ENCODE results near the gene ZFYVE21.

Gene ZFYVE21

DNA sequence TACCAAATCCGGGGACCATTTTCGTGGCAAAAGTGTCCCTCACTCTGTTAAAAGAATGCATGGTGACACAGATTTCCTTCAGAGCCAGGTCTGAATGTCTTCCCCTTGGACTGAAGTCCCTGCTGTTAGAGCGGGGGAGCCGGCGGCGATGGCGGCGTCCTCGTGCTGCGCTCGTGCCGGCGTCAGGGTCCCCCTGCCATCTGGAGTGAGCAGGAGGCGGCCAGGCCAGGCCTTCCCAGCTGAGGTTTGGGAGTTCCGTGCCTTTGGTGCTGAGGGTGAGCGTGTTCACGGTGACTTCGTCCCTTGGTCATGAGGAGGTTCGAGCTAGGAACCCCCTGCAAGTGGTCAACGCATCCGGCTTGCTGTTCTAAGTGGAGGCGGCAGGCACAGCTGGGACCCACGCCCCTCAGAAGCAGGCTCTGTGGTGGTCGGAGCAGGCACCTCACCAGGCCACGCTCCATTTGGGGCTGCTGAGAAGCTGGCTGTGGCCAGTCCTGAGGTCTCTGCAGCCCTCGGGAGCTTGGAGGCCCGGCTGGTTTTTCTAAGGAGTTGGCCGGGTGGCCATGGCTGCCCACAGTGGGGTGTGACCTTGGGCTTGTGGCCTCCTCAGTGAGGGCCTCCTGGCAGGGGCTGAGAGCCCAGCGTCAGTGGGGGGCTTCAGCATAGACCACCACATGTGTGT is 9.5 kb downstream of the ZFYVE21 start:
- DNase-seq (ENCODE audit: low spot score), result no peak

DNA sequence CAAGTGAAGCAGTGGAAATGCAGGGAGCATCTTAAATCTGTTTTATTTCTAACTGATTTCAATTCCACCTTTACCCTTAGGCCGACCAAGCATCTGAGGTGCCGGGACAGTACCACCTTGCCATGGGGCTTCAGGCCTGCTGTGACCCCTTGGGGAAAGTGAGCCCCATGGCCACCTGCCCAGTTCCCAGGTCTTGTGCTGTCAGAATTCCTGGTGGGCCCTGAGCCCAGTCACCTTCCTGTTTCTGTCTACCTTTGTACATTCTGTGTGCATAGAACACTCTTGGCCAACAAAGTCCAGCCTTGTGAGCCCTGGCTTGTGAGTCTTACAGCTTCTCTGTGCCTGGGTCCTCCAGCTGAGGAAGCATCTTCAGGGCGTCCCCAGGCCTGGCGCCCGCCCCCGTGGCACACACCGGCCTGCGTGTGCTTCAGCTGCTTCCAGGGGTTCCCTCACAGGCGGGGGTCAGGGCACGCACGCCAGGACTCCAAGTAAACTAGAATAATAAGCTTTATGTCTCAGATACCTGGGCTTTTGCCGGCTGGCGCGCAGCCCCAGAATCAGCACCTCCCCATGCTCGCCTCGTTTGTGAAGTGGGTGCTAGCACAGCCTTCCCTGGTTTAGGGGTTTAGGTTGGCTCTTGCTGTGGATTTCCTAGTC is 10.3 kb downstream of the ZFYVE21 start:
- DNase-seq (ENCODE audit: low spot score), result no peak

DNA sequence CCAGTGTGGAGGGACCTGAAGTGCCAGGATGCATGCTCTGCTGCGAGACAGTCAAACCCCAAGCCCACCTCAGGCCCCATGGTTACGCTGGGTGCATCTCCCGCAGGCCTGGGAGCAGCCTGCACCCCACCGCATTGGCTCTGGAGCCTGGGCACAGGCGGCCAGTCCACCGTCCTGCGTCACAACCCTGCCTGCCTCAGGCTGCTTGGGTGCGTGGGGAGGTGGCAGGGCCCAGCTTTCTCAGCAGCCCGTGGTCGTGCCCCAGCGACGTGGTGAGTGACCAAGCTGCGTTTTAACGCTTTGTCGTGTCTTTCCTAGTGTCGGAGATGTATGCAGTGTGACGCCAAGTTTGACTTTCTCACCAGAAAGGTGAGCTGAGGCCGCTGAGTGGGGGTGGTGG is 10.9 kb downstream of the ZFYVE21 start:
- DNase-seq (ENCODE audit: low spot score), result no peak

DNA sequence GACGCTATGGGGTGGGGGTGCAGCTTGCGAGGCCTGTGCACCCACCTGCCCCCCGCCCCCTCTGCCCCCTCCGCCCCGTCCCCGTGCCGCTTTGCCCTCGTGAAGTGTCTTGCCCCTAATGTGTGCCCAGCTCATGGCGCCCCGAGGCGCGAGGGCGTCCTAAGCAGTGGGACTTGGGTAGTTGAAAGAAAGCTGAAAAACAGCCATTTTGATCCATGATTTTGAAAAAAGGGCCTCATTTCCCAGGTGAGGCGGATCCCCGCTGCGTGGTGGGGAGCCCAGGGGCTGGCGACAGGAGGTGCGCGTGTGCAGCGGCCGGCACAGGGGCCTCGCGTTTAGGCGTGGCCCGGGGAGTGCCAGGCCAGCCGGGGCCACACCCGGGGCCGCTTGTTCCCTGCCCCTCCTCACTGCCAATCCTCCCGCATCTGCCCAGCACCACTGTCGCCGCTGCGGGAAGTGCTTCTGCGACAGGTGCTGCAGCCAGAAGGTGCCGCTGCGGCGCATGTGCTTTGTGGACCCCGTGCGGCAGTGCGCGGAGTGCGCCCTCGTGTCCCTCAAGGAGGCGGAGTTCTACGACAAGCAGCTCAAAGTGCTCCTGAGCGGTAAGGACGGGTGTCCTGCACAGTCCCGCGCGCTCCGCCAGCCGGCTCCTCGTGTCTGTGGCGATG is 11.8 kb downstream of the ZFYVE21 start:
- DNase-seq (ENCODE audit: low spot score), result no peak

DNA sequence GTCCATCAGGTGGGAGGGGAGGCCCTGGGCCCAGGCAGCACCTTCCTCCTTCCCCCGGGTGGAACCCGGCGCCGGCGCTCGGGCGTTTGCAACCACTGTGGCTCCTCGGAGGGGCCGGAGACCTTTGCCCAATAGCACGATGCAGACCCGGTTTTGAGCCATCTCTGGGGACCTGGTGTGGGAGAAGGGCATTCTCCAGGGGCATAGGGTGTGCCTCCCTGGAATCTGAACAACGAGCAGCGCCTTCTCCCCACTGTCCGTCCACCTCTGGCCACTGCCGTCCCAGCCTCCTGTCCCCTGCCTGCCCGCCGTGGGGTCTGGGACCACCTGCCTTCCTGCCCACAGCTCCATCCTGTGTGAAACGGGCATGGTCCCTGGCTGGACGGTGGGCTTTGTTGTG is 12.5 kb downstream of the ZFYVE21 start:
- DNase-seq (ENCODE audit: low spot score), result no peak

DNA sequence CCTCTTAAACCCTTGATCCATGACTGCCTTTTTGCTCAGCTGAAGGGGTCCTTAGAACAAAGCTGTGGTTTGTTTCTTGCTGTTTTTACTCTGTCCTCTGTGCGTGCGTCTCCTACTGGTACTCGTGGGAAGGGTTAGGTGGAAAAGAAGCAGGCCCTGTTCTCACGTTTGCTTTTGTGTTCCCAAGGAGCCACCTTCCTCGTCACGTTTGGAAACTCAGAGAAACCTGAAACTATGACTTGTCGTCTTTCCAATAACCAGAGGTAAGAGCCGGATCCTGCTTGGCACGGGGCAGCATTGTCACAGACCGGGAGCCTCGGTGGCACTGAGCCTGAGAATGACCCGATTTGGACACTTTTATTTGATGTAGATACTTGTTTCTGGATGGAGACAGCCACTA is 13.1 kb downstream of the ZFYVE21 start:
- DNase-seq (ENCODE audit: low spot score), result no peak

DNA sequence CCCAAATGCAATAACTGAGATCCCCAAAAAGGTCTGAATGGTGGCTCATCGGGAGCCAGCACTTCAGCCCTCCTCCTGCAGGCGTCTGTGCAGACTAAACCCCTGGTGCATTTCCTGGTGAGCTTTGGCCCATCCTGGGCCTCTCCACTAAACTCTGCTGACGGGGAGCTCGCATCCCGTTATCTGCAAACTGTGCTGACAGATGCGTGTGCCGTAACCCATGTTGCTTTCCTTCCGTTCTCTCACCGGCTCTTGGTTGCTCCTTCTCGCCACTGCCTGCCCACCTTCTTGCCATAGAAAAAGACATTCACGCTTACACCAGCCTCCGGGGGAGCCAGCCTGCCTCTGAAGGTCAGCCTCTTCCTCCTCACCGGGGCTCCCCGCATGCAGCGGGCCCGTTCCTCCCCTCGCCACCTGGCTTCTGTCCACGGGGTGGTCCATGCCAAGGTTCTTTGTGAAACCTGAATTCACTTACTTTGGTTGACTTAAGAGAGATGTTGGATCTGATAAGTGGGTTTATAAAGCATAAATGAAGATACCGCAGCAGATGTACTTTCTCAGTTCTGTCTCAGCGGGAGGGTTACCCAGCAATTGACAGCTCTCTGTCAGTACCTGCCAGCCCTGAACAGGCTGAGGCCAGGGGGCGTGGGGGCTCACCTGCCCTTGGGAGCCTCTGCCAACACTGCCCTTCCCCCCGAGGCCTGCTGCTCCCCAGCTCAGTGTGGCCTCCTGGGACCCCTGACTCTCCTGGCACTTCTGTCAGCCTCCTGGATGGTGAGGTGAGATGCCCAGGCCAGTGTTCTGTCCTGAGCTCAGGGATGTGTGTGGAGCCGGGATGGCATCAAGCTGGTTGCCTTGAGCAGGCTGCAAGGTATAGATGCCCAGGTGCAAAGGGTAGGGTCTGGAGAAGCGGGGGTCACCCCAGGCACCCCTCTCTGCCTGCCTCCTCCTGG is 14.2 kb downstream of the ZFYVE21 start:
- DNase-seq (ENCODE audit: low spot score), result no peak

DNA sequence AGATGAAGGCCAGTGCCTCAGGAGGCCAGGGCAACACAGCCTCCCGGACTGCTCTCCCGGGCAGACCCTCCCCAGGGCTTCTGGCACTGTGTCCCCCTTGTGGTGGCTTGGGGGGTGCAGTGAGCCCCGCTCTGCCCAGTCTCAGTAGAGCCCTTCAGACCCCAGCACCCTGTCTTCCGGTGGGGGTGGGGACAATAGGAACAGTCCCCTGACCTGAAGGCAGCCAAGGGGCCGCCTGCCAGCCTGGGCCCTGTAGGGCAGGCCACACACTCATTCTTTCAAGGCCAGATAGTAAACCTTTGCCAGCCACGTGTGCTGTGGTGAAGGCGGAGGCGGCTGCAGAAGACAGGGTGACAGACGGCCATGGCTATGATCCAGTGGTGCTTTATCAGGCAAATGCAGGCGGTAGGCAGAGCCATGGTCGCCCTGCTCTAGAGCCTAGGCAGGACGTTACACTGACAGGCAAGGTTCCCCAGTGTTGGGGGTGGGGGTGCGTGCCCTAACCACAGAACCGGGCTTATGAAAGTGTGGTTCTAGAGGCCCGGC is 15.0 kb downstream of the ZFYVE21 start:
- no peak for DNase-seq (ENCODE audit: low spot score)

DNA sequence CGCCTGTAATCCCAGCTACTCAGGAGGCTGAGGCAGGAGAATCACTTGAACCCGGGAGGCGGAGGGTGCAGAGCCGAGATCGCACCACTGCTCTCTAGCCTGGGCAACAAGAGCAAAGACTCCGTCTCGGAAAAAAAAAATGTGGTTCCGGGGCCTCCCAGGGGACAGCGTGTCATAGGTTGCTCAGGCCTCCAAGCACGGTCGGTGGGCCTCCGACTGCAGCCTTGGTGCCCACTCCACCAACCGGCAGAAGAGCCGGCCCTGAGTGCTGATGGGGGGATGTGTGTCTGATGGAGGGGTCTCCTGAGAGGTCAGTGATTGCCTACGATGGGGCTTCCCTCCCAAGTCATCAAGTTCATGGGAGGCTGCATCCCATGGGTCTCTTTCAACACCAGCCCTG is 15.9 kb downstream of the ZFYVE21 start:
- no peak for DNase-seq (ENCODE audit: low spot score)

DNA sequence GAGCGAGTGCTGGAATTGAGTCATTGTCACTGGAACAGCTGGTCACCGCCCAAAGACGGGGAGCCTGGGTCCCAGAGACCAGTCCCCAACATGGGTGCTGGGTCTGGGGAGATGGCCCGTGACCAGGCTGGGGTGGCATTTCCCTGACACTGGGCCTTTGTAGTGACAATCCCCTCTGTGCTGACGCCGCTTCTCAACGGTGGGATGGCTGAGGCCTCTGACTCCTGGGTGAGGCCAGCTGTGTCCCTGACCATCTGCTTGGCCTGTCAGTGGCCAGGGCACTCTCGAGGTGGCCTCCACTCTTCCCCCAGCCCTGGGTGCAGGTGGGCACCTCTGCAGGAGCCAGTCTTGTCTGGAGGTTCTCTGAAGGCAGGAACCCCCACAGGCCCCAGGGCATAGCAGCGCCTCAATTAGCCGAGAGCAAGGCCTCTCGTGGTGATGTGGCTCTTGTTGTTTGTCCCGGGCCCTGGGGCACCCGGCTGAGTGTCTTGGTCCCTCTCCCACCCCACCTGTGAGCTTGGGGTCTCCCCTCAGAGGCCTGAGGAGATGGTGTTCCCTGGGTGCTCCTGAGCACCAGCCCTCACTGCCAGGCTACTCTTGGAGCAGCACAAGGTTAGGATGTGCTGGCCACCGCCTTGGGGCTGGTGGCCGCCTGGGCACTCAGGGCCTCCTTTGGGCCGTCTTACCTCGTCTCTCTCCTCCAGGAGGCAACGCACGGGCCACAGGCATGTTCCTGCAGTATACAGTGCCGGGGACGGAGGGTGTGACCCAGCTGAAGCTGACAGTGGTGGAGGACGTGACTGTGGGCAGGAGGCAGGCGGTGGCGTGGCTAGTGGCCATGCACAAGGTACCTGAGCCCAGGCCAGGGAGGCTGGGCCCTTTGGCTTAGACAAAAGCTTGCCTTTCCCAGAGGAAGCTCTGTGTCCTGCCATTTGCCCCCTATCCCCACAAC is 16.6 kb downstream of the ZFYVE21 start:
- DNase-seq (ENCODE audit: low spot score), result no peak

DNA sequence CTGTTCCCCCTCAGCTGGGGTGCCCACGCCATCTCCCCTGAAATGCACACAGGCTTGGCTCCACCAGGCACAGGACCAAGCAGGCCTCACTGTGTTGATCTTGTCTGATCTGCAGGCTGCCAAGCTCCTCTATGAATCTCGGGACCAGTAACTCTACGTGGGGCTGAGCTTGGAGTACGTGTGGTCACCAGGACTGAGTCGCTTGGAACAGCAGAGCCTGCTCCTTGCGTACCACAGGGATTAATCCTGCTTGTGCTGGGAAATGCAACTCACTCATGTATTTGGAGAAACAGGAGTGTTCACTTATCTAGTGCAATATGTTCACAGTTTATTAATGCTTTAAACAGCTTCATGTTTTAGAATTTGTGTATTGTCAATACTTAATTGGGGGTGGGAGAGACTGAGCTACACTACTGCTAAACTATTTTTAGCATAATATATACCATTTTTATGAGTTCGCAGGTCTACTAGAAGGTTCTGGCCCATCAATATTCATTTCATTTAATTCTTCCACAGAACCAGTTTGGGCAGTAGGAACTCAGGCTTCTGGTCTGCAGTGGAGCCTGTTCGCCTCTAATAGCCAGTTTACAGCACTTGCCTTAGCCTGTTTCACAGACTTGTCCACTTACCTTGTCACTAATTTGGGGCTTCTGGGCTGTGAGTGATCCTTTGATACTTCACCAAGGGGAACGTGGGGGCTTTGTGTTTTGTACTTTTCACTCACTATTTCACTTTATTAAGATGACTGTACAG is 17.4 kb downstream of the ZFYVE21 start:
- DNase-seq (ENCODE audit: low spot score), result no peak

DNA sequence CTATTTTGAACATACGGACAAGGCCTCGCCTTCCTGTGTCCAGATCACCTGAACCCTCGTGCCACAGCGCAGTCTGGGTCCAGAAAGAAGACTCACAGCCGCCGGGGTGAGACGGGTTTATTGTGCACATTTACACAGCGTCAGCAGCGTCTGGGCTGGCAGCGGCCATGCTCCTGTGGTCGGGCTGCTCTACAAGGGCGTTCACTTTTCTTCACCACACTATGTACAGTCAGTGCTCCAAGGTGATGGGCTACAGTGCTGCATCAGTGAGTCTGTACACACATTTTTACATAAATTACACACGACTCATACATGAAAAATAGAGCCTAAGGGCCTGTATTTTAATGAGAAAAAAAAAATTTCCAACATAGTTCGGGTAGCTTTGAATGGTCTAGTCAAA is 18.0 kb downstream of the ZFYVE21 start:
- no peak for DNase-seq (ENCODE audit: low spot score)

DNA sequence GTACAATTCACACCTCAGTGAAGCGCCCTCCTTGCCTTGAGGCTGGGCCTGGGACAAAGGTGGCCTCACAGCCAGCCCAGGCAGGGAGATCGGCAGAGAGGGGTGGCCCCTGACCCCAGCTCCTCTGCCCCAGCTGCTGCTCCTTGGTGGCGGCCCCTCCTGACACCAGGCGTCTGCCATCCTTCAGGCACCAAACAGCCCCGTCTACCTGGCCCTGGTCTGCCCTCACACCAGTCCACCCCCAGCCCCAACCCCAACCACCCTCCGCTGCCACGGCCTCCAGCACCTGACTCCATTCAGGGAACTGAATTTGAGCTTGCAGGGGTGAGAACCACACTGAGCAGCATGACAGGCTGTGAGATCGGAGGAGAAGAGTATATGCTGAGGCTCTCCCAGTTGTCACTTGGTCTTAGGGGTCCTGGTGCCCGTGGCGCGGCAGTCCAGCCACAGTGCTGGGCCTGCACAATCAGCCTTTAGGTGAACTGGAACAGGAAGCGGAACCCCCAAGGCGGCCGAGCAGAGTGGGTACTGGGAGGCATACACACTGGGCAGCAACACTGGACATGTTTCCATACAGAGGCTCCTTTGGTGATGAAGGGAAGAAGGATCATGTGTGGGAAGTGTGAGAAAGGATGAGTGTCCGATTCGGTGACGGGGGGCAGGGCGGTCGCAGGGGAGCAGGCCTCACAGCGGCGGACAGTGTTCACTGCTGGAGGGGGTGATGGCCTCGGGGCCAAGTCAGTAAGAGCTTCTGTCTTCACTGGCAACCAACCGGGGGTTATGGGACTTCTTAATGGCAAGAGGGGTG is 18.7 kb downstream of the ZFYVE21 start:
- DNase-seq (ENCODE audit: low spot score), result no peak

DNA sequence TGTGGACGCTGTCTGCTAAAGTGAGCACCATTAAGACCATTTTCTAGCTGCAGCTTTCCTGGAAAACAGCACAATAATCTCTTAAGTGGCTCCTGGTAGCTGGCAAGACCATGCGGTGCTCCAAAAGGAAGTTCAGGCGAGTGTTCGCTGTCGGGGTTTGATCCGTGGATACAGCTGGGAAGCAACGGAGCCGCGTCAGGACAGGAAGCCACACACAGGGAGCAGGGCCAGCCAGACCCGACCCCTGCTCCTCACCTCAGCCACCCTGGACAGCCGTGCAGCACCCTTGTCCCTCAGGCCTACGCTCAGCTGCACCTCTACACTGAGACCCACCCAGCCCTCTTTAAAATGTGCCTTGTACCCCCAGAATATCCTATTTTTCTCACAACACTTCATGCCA is 19.4 kb downstream of the ZFYVE21 start:
- no peak for DNase-seq (ENCODE audit: low spot score)

DNA sequence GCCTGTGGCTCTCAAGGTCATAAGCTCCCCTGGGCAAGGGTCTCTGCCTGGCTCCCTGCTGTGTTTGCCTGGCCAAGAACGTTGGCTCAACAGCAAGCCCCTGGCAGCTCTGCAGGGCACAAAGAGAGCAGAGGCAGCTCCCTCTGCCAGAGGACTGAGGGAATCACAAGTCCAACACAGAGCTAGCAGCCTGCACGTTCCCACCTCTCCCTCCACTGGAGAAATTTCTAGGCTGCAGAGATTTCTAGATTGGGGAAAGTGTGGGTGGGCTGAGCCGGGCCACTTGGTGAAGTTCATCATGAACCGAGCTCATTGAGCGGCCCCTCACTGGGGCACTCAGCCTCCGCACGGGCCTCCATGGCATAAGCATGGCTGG is 19.8 kb downstream of the ZFYVE21 start:
- no peak for DNase-seq (ENCODE audit: low spot score)

DNA sequence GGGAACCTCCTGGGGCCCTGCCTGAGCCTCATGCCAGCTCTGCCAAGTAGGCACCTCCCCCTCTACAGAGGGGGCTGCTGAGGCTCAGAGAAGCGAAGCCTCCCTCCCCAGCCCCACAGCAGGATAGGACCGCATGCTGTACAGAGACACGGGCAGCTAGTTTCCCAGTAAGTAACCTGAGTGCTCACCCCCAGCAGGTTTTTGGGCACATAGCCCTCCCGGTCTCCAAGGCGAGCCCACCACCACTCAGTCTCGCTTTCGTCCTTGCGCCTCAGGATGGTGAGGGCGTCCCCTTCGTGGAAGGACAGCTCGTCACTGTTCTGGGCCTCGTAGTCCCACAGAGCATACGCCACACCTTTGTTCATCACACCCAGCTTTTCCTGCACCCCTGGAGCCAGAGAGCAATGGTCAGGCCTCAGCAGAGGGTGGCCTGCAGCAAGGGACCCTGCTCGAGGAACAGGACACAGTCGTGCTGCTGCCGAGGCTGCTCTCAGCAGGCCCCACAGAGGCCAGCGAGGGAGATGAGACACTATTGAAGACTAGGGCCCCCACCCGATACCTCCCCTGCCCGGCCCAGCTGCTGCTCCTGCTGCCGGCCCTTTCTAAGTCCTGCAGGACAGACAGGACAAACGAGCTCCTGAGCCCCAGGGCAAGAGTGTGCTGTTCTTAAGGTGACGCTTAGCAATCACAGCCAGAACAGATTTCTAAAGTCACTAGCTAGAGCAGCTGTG is 20.4 kb downstream of the ZFYVE21 start:
- no peak for DNase-seq (ENCODE audit: low spot score)

DNA sequence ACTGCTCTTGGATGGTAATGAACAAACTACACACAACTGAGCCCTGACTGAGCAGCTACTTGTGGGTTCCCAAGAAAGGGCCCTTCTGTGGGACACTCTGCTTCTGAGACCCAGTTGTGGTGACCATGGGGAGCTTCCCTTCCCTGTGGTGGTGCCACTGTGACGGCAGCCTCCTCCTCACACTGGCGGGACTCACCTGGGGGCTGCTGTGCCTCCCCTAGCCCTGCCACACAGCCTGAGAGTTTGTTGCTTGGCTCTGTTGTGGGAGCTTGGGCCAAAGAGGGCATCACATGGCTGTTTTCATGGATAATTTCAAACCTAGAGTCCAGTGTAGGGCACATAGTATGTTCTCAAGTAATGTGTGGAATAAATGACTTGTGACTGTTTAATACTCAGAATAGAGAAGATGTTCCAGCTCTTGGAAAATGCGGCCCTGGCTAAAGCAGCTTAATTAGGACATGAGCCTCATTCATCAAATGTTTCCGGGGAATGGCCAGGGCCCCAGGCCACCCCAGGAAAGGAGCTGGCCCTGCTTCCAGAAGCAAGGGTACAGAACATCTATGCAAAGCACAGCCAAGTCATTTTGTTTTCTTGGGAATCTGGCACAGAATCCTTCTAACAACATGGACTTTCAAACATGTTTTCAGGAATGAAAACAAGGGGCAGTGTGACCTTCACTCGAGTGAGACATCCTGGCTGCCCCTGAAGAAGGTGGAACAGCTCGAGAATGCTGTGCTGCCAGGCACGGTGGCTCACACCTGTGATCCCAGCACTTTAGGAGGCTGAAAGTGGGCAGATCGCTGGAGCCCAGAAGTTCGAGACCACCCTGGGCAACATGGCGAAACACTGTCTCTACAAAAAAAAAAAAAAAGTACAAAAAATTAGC is 21.2 kb downstream of the ZFYVE21 start:
- DNase-seq (ENCODE audit: low spot score), result no peak

Measured in AG08396 (cell line).